ENCODE measurements around the gene NAPEPLD.
A peak's percentile ranks its signal among the peaks of the same experiment; 100 is the strongest.
"Not testable (repeated sequence)": the region's sequence is repeated elsewhere in the genome, so short reads cannot be mapped to it uniquely, and the experiment has no call there.

The NAPEPLD gene

DNA sequence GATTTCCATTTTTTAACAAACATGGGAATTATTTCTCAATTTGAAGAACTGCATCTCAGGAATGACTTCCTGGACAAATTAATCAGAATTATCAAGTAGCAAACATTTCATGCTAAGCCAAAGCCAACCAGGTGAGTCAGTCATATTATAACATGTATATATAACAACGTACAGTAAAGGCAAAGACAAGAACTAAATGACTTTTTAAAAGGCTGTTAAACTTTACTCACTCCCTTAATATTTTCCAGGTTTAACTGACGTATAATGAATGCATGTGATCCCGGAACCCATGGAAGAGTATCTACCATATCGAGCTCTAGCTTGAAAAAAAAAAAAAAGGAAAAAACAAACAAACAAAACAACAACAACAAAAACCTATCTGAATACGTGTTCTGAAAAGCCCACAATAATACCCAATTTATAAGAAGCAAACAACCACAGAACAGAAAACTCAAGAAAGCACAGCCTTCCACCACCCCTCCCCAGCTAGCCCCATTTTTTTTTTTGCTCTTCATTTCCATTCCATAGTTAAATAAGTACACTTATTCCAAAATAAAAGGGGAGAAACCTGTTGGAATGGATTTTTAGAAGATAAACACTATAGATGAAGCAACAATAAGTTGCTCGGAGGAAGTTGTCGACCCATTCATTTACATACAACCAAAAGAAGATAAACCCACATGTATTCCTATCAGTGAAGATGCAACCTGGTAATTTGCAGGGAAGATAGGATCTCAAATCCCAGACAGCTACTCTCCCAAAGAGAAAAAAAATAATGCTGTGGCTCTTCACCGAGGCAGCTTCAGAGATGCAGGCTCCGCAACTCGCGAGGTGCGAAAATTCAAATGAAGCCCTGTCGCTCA is 537 bp downstream of the NAPEPLD start:
- Histone ChIP-seq H3K4me3 (ENCODE audit: insufficient read depth in 1 of 2, low read depth in 1 of 2, low read length in 2 of 2) (peak overlapping the region; percentile 74 to 94), H2AFZ (ENCODE audit: low read depth, low read length) (no peak overlapping the region), H2BK120ac (ENCODE audit: low read depth, low read length) (no peak overlapping the region), H3K14ac (ENCODE audit: low read length in 2 of 2) (no peak overlapping the region), H3K4ac (ENCODE audit: low read depth in 1 of 2, low read length in 2 of 2) (no peak overlapping the region), H2BK5ac (ENCODE audit: low read depth, low read length, poor library complexity, severe bottlenecking) (no peak overlapping the region), H4K8ac (ENCODE audit: low read length) (peak overlapping the region; percentile 82), H3K23ac (ENCODE audit: low read length in 2 of 2) (no peak overlapping the region), H3K18ac (ENCODE audit: low read depth in 1 of 2, low read length in 2 of 2) (peak overlapping the region; percentile 54 to 97), H3K27ac (ENCODE audit: low read length, poor library complexity, severe bottlenecking) (peak overlapping the region; percentile 95), H4K91ac (ENCODE audit: low read length) (no peak overlapping the region), H3K9me3 (ENCODE audit: control insufficient read depth, low read length) (no peaks in the 10 kb centered on the region), H3K27me3 (ENCODE audit: control insufficient read depth in 1 of 2, insufficient read depth in 1 of 2, low read length in 2 of 2) (no peaks in the 10 kb centered on the region), H3K4me2 (ENCODE audit: low read length, poor library complexity, severe bottlenecking) (peak overlapping the region; percentile 82), H3K9ac (ENCODE audit: low read length) (peak overlapping the region; percentile 96), H2AK5ac (ENCODE audit: low read length, severe bottlenecking) (no peak overlapping the region), H3K4me1 (ENCODE audit: control insufficient read depth, insufficient read depth, low read depth, low read length) (peaks cover 4% of the 10 kb centered on the region), H2BK12ac (ENCODE audit: low read length in 2 of 2) (no peak overlapping the region), H2BK15ac (ENCODE audit: low read depth, poor library complexity, severe bottlenecking) (peak overlapping the region; percentile 69), H3K79me1 (replicated peaks; ENCODE audit: low read length, poor library complexity, severe bottlenecking) (peaks cover 6% of the 10 kb centered on the region), H3K36me3 (ENCODE audit: control insufficient read depth in 1 of 2, insufficient read depth in 2 of 2, low read depth in 1 of 2, low read length in 2 of 2) (peaks cover 0 to 8% of the 10 kb centered on the region in 2 experiments)
- 6% methylated on average over 10 of the region's 13 CpGs for WGBS
- no peak for DNase-seq

DNA sequence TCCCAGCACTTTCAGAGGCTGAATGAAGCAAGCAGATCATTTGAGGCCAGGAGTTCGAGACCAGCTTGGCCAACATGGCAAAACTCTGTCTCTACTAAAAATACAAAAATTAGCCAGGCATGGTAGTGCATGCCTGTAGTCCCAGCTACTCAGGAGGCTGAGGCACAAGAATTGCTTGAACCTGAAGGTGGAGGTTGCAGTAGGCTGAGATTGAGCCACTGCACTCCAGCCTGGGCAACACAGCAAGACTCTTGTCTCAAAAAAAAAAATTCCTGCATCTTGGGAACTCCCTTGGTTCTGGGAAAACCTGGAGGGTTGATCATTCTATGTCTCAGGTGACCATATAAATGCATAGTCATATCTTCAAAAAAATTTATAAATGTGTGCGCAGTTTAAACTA is 4.1 kb downstream of the NAPEPLD start:
- H2BK5ac ChIP-seq (ENCODE audit: low read depth, low read length, poor library complexity, severe bottlenecking); H3K27me3 ChIP-seq (ENCODE audit: control insufficient read depth in 1 of 2, insufficient read depth in 1 of 2, low read length in 2 of 2); H3K27ac ChIP-seq (ENCODE audit: low read length, poor library complexity, severe bottlenecking); H3K18ac ChIP-seq (ENCODE audit: low read depth in 1 of 2, low read length in 2 of 2); H3K9ac ChIP-seq (ENCODE audit: low read length); H3K14ac ChIP-seq (ENCODE audit: low read length in 2 of 2); H2BK12ac ChIP-seq (ENCODE audit: low read length in 2 of 2); H3K23ac ChIP-seq (ENCODE audit: low read length in 2 of 2); H3K4me2 ChIP-seq (ENCODE audit: low read length, poor library complexity, severe bottlenecking); H2AFZ ChIP-seq (ENCODE audit: low read depth, low read length); H3K4me1 ChIP-seq (ENCODE audit: control insufficient read depth, insufficient read depth, low read depth, low read length); H4K8ac ChIP-seq (ENCODE audit: low read length); H3K9me3 ChIP-seq (ENCODE audit: control insufficient read depth, low read length); DNase-seq; H3K4ac ChIP-seq (ENCODE audit: low read depth in 1 of 2, low read length in 2 of 2); H2BK15ac ChIP-seq (ENCODE audit: low read depth, poor library complexity, severe bottlenecking); H2BK120ac ChIP-seq (ENCODE audit: low read depth, low read length); H2AK5ac ChIP-seq (ENCODE audit: low read length, severe bottlenecking); H3K4me3 ChIP-seq (ENCODE audit: insufficient read depth in 1 of 2, low read depth in 1 of 2, low read length in 2 of 2); H4K91ac ChIP-seq (ENCODE audit: low read length): not testable (repeated sequence)
- H3K79me1 ChIP-seq (replicated peaks; ENCODE audit: low read length, poor library complexity, severe bottlenecking): peaks cover 17% of the 10 kb centered on the region
- 94% methylated on average over 2 of the region's 2 CpGs for WGBS
- H3K36me3 ChIP-seq (ENCODE audit: control insufficient read depth in 1 of 2, insufficient read depth in 2 of 2, low read depth in 1 of 2, low read length in 2 of 2): peaks cover 3 to 15% of the 10 kb centered on the region in 2 experiments

DNA sequence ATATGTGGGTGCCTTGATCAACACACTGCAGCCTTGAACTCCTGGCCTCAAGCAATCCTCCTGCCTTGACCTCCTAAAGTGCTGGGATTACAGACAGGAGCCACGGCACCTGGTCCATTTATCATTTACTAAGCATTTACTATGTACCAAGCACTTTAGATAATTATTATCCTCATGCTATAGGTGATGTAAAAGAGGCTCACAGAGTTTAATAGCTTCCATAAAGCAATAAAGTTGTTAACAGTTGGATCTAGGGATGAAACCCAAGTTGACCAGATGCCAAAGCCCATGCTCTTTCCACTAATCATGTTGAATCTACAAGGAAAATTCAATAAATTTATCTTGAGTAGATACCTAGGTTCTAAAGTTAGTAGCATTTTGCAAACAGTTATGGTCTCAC is 5.0 kb downstream of the NAPEPLD start:
- no peak overlapping the region for H3K4me3 ChIP-seq (ENCODE audit: insufficient read depth in 1 of 2, low read depth in 1 of 2, low read length in 2 of 2)
- H3K9ac ChIP-seq (ENCODE audit: low read length): no peak overlapping the region
- H3K4me2 ChIP-seq (ENCODE audit: low read length, poor library complexity, severe bottlenecking): no peak overlapping the region
- no peak overlapping the region for H3K14ac ChIP-seq (ENCODE audit: low read length in 2 of 2)
- no peak overlapping the region for H3K23ac ChIP-seq (ENCODE audit: low read length in 2 of 2)
- H3K4ac ChIP-seq (ENCODE audit: low read depth in 1 of 2, low read length in 2 of 2): no peak overlapping the region
- no peak overlapping the region for H3K18ac ChIP-seq (ENCODE audit: low read depth in 1 of 2, low read length in 2 of 2)
- H3K36me3 ChIP-seq (ENCODE audit: control insufficient read depth in 1 of 2, insufficient read depth in 2 of 2, low read depth in 1 of 2, low read length in 2 of 2): peaks cover 3 to 15% of the 10 kb centered on the region in 2 experiments
- no peak overlapping the region for H2BK5ac ChIP-seq (ENCODE audit: low read depth, low read length, poor library complexity, severe bottlenecking)
- no peak overlapping the region for H2BK120ac ChIP-seq (ENCODE audit: low read depth, low read length)
- no peak overlapping the region for H2BK12ac ChIP-seq (ENCODE audit: low read length in 2 of 2)
- H4K91ac ChIP-seq (ENCODE audit: low read length): no peak overlapping the region
- H4K8ac ChIP-seq (ENCODE audit: low read length): no peak overlapping the region
- no peaks in the 10 kb centered on the region for H3K9me3 ChIP-seq (ENCODE audit: control insufficient read depth, low read length)
- peaks cover 22% of the 10 kb centered on the region for H3K79me1 ChIP-seq (replicated peaks; ENCODE audit: low read length, poor library complexity, severe bottlenecking)
- H2AFZ ChIP-seq (ENCODE audit: low read depth, low read length): no peak overlapping the region
- no peak overlapping the region for H2AK5ac ChIP-seq (ENCODE audit: low read length, severe bottlenecking)
- no peak for DNase-seq
- no CpG with 5 or more reads among the region's 1 CpG for WGBS
- H3K27me3 ChIP-seq (ENCODE audit: control insufficient read depth in 1 of 2, insufficient read depth in 1 of 2, low read length in 2 of 2): no peaks in the 10 kb centered on the region
- no peak overlapping the region for H3K27ac ChIP-seq (ENCODE audit: low read length, poor library complexity, severe bottlenecking)
- no peak overlapping the region for H2BK15ac ChIP-seq (ENCODE audit: low read depth, poor library complexity, severe bottlenecking)
- H3K4me1 ChIP-seq (ENCODE audit: control insufficient read depth, insufficient read depth, low read depth, low read length): peaks cover 2% of the 10 kb centered on the region

DNA sequence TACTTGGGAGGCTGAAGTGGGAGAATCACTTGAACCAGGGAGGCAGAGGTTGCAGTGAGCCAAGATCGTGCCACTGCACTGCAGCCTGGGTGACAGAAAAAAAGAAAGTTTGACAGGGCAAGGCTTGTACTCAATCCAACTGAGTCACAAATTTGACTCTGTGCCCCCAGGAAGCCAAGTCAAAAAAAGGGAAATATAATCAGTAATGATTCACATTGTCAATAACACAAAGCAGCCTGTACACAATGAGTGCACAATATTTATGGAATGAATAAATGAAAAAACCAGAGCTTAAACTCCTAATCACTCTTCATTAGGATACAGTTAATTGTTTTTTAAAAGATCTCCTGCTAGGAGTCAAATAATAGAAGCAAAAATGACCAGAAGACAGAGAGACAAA is 6.4 kb downstream of the NAPEPLD start:
- H2AK5ac ChIP-seq (ENCODE audit: low read length, severe bottlenecking): no peak overlapping the region
- no peak overlapping the region for H2AFZ ChIP-seq (ENCODE audit: low read depth, low read length)
- H2BK5ac ChIP-seq (ENCODE audit: low read depth, low read length, poor library complexity, severe bottlenecking): no peak overlapping the region
- peaks cover 2% of the 10 kb centered on the region for H3K4me1 ChIP-seq (ENCODE audit: control insufficient read depth, insufficient read depth, low read depth, low read length)
- H3K4ac ChIP-seq (ENCODE audit: low read depth in 1 of 2, low read length in 2 of 2): no peak overlapping the region
- H3K18ac ChIP-seq (ENCODE audit: low read depth in 1 of 2, low read length in 2 of 2): no peak overlapping the region
- H3K27ac ChIP-seq (ENCODE audit: low read length, poor library complexity, severe bottlenecking): no peak overlapping the region
- no peak overlapping the region for H2BK12ac ChIP-seq (ENCODE audit: low read length in 2 of 2)
- DNase-seq: no peak
- no peak overlapping the region for H2BK120ac ChIP-seq (ENCODE audit: low read depth, low read length)
- no peaks in the 10 kb centered on the region for H3K27me3 ChIP-seq (ENCODE audit: control insufficient read depth in 1 of 2, insufficient read depth in 1 of 2, low read length in 2 of 2)
- H3K79me1 ChIP-seq (replicated peaks; ENCODE audit: low read length, poor library complexity, severe bottlenecking): peaks cover 24% of the 10 kb centered on the region
- no peak overlapping the region for H3K4me3 ChIP-seq (ENCODE audit: insufficient read depth in 1 of 2, low read depth in 1 of 2, low read length in 2 of 2)
- no peak overlapping the region for H3K9ac ChIP-seq (ENCODE audit: low read length)
- H4K91ac ChIP-seq (ENCODE audit: low read length): no peak overlapping the region
- H3K9me3 ChIP-seq (ENCODE audit: control insufficient read depth, low read length): no peaks in the 10 kb centered on the region
- no peak overlapping the region for H3K4me2 ChIP-seq (ENCODE audit: low read length, poor library complexity, severe bottlenecking)
- no peak overlapping the region for H3K14ac ChIP-seq (ENCODE audit: low read length in 2 of 2)
- peaks cover 3 to 15% of the 10 kb centered on the region in 2 experiments for H3K36me3 ChIP-seq (ENCODE audit: control insufficient read depth in 1 of 2, insufficient read depth in 2 of 2, low read depth in 1 of 2, low read length in 2 of 2)
- H4K8ac ChIP-seq (ENCODE audit: low read length): no peak overlapping the region
- H2BK15ac ChIP-seq (ENCODE audit: low read depth, poor library complexity, severe bottlenecking): no peak overlapping the region
- 100% methylated on average over 1 of the region's 1 CpG for WGBS
- no peak overlapping the region for H3K23ac ChIP-seq (ENCODE audit: low read length in 2 of 2)

Data from mesenchymal stem cell (in vitro differentiated cells and primary cell).